Hepatocyte (in vitro differentiated cells): ENCODE measurements around the gene AQP1.

Experiments
- EZH2 ChIP-seq: fragments of 200-600 bp; sonication (generic); IDR thresholded peaks from 2 replicates; pipeline ENCODE4 v1.6.1; 2016; ENCODE audit warnings: antibody characterized with exemption, mild to moderate bottlenecking, borderline replicate concordance
- EZH2phosphoT487 ChIP-seq: fragments of 200-600 bp; sonication (generic); IDR thresholded peaks from one replicate; pipeline ENCODE4 v1.6.1; 2018; ENCODE audit warnings: antibody characterized with exemption, mild to moderate bottlenecking, low read depth, moderate library complexity; ENCODE audit not compliant: unreplicated experiment, severe bottlenecking
- TF ChIP-seq, protein P1 (sequence below): fragments of 200-600 bp; sonication (generic); IDR thresholded peaks from 2 replicates; pipeline ENCODE4 v1.5.1; 2016; ENCODE audit warnings: antibody characterized with exemption, mild to moderate bottlenecking; ENCODE audit not compliant: poor library complexity

GRCh38 chr7:30866939-30867338 is 44.7 kb upstream of the AQP1 start:
- TF ChIP-seq, protein P1, sequence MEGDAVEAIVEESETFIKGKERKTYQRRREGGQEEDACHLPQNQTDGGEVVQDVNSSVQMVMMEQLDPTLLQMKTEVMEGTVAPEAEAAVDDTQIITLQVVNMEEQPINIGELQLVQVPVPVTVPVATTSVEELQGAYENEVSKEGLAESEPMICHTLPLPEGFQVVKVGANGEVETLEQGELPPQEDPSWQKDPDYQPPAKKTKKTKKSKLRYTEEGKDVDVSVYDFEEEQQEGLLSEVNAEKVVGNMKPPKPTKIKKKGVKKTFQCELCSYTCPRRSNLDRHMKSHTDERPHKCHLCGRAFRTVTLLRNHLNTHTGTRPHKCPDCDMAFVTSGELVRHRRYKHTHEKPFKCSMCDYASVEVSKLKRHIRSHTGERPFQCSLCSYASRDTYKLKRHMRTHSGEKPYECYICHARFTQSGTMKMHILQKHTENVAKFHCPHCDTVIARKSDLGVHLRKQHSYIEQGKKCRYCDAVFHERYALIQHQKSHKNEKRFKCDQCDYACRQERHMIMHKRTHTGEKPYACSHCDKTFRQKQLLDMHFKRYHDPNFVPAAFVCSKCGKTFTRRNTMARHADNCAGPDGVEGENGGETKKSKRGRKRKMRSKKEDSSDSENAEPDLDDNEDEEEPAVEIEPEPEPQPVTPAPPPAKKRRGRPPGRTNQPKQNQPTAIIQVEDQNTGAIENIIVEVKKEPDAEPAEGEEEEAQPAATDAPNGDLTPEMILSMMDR, result no peak
- TF ChIP-seq EZH2, result no peak
- TF ChIP-seq EZH2phosphoT487, result no peak
